HG02973 (cell line): ENCODE results near the gene RMND5A.

Experiments used
- ATAC-seq: cut with Tn5 transposase; IDR thresholded peaks from one replicate; pipeline ENCODE4 v1.9.1; 2021; ENCODE audit warnings: moderate library complexity; ENCODE audit not compliant: unreplicated experiment

The RMND5A gene

DNA sequence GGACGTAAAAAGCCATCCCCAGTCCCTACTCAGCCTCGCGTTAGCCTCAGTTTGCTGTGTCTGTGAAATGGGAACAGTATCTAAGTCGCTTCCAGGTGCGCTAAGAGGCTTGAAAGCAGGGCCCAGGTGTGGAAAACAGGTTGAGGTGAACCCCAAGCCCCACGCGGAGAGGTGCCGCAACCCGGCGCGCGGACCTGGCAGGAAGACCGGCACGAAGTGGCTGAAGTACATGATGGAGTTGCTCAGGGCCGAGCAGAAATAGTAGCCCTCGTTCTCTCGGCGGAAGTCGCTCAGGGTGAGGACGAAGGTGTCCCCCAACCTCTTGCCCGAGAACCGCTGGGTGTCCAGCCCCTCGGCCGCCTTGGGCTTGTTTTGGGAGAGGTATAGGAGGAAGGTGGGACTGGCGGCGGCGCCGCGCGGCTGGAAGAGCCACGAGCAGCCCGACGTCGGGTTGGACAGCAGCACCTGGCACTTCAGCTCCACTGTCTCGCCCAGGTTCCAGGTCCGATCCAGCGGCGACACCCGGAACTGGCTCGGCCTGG lies 70.1 kb downstream of the RMND5A start:
- ATAC-seq, result no peak

- no peak for ATAC-seq
Observed at GRCh38 chr2:86790676-86791572, 70.8 kb downstream of the RMND5A start, which contains the start of gene CD8A. Gene CD8A (minus strand): TSS chr2:86790913. CDS start chr2:86790825, 88 bp downstream.

- no peak for ATAC-seq
Observed at GRCh38 chr2:86791573-86791972, 71.5 kb downstream of the RMND5A start.

DNA sequence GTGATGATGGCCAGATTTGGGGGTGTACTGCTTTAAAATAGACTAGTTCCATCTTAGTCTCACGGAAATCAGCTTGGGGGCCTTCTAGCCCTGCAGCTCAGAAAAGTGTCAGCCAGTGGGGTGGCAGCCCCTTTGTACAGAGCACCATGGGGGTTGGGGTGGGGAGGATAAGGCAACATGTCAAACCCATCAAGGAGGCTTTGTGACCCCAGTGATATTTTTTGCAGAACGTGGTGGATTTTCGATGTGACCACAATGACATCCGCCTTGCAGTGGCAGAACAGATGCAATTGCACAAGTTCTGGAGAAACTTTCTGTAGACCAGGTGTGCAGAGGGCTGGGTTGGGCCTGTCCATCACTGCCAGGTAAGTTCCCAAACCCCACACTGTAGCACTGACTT lies 73.7 kb downstream of the RMND5A start:
- ATAC-seq, result no peak

GRCh38 chr2:86794861-86795260 lies 74.8 kb downstream of the RMND5A start:
- no peak for ATAC-seq

GRCh38 chr2:86800856-86801567 lies 80.9 kb downstream of the RMND5A start:
- no peak for ATAC-seq

DNA sequence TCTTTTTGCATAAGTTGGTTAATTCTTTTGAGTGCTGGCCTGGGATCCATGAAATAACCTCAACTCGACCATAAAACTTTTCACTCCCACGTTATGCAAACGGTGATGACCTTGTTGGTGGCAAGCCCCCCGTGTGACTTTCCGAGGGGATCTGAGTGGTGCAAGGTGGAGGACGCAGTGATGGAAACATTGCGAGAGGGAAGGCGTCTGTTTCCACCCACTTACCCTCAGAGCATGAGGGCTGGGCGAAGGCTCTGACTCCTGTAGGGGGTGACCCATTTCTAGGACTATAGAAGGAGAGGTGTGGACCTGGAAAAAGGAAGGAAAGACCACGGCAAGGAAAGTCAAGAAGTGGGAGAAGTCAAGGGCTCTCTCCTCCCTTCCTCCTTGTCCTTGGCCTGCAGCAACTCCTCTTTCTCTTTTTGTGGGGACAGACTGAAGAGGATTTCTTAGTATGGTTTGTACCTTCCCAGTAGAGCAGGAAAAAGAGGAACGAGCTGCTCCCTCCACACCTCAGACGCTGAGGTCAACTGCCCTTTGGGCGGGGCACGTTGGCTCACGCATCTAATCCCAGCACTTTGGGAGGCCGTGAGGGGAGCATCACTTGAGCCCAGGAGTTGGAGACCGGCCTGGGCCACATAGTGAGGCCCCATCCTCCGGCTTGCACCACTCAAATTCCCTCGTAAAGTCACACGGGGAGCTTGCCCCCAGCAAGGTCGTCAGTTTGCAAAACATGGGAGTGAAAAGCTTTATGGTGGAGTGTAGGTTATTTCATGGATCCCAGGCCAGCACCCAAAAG lies 86.2 kb downstream of the RMND5A start:
- ATAC-seq, result no peak

DNA sequence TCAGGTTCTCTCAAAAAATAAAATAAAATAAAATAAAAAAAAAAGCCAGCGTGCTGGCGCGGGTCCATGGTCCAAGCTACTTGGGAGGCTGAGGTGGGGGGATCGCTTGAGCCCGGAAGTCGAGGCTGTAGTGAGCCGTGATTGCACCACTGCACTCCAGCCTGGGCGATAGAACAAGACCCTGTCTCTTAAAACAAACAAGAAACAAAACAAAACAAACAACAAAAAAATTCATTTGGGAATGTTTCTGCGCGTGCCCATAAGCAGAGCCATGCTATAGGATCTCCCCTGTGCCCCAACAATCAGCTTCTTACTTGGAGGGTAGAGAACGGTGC lies 87.0 kb downstream of the RMND5A start:
- ATAC-seq, result no peak

GRCh38 chr2:86807468-86808275 lies 87.6 kb downstream of the RMND5A start:
- ATAC-seq, result no peak

DNA sequence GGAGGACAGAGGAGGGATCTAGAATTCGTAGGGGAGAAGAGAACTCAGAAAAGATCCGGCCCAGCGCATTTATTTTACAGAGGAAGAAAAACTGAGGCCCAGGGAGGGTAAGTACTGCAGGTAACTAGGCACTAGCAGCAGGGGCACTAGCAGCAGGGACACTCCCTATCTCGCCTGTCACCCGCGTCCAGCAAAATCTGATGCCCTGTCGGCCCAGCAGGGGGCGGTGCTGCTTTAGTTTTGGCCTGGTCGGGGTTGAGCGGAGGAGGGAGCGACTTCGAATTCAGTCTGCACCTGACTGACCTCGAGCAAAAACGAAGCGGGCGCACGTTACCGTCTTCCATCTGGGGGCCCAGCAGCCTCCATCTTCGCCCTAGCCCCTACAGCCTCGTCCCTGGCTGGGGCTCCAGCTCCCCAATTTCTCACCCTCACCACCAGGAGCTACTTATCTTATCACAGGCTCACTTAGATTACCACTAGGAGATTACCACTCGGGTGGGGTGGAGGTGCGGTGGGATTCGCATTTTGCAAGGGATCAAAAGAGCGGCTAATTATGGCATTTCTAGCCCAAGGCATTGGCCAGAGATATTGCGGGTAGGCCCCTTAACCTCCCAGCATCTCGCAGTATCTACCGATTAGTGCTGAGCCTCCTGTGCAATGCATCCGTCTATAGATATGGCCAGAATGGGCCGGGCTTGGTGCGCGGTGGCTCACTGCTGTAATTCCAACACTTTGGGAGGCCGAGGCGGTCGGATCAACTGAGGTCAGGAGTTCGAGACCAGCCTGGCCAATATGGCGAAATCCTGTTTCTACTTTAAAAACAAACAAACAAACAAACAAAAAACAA lies 88.4 kb downstream of the RMND5A start:
- peak; percentile 91 for ATAC-seq

DNA sequence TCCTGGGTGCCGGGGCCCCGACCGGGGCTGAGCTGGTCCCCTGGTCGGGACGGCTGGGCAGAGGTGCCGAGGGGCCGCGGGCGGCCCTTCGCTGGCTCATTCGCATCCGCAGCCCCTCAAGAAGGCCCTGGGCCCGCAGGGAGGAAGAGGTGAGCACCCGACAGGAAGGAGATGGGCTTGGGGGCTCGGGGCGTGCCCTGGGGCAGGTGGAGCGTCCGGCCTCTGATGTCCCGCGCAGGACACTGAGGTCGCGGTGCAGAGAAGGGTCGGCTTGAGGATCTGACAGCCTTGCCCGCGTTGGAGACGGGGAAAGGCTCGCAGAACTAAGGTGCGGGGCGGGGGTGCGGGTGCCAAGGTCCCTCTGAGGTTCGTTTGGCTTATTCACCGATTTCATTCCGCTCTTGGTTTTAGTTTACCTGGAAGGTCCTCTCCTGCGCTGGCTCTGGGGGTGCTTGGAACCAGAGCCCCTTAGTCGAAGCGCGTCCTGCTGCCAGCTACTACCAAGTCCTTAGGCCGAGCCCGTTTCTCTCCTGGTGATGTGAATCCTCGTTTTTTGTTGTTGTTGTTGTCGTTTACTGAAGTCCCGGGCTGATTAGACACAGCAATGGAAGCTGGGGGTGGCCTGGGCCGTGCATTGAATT lies 89.5 kb downstream of the RMND5A start:
- ATAC-seq, result no peak

DNA sequence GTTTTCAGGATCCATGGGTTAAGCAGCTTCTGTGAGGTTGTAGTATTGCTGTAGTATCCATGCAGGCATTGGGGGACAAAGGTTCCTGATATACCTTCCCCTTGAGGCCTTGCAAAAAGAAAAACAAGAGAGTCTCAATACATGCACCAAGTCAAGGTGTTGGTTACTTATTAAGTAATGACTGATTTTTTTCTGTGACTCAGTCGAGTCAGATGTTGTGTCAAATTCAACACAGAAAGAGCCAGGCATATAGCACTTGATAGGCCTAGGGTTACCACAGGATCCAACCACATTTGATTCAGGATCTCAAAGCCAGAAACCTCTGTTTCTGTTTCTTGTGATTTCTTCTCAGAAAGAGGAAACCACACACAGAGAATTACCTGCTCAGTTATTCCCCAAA lies 95.5 kb downstream of the RMND5A start:
- ATAC-seq, result no peak

DNA sequence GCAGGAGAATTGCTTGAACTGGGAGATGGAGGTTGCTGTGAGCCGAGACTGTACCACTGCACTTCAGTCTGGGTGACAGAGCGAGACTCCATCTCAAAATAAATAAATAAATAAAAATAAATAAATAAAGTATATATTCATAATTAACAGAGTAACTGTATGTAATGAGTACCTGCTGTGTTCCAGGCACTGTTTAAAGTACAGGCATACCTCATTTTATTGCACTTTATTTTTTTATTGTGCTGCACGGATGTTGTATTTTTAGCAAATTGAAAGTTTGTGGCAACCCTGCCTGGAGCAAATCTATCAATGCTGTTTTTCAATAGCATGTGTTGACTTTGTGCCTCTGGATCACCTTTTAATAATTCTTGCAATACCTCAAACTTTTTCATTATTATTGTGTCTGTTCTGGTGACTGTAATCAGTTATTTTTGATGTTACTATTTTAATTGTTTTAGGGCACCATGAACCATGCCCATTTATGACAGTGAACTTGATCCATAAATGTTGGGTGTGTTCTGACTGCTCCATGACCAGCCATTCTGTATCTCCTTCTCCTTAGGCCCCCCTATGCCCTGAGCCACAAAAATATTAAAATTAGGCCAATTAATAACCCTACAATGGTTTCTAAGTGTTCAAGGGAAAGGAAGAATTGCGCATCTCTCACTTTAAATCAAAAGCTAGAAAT lies 98.2 kb downstream of the RMND5A start:
- no peak for ATAC-seq

DNA sequence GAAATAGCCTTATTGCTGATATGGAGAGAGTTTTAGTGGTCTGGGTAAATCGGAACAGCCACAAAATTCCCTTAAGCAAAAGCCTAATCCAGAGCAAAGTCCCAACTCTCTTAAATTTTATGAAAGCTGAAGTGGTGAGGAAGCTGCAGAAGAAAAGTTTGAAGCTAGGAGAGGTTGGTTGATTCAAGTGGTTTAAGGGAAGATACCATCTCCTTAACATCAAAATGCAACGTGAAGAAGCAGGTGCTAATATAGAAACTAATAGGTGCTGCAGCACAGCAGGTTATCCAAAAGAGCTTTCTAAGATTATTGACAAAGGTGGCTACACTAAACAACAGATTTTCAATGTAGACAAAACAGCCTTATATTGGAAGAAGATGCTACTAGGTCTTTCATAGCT lies 98.9 kb downstream of the RMND5A start:
- ATAC-seq, result no peak

DNA sequence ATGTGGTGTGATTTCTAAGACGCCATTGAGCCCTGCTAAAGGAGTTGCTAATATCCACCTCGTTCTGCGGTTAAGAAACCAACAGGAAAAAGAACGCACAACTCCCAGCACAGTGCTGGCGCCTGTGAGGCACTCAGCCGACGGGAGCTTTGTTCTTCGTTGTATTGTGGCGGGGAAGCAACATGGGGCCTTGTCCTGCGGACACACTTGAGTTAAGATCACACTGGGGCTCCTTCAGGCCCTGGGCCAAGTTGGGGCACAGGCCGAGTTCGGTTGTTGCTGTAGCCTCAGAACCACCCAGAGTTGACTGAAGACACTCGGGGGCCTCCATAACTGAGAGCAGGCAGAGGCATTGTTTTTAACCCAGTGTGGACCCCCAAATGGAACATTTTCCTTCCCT lies 101.2 kb downstream of the RMND5A start:
- no peak for ATAC-seq

- no peak for ATAC-seq
Observed at GRCh38 chr2:86821842-86822241, 101.8 kb downstream of the RMND5A start.

DNA sequence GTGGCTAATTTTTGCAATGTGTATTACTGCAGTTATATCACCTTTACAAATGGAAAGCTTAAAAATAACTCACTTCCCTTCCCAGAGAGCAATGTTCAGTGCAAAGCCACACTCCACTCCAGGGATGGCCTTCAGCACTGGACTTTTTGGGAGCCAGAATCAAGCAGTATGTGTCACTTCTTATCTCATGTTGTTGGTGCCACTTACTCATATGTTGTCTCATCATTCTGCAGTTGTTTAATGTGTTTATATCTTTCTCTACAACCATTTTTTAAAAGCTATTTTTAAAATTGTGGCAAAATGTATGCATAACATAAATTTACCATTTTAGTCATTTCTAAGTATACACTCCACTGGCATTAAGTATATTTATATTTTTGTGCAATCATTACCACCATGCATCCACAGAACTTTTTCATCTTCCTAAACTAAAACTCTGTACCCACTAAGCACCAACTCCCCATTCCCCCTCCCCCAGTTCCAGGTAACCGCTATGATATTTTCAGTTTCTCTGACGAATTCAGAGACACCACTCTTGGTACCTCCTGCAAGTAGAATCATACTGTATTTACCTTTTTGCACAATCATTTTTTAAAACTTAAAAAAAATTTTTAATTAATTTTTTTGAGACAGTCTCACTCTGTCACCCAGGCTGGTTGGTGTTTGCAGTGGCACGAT lies 102.7 kb downstream of the RMND5A start:
- ATAC-seq, result no peak
